ENCODE measurements around the gene PARD3. TPM values are rescaled to one million over a fixed set of nuclear protein-coding genes. Genes with fewer than 3 reads are reported as not detected.
"Not testable (repeated sequence)": the region's sequence is repeated elsewhere in the genome, so short reads cannot be mapped to it uniquely, and the experiment has no call there.

The PARD3 gene
- total and polyA plus RNA-seq, 8 donors, result 25.6 to 54.5 (median 47.8) TPM

DNA sequence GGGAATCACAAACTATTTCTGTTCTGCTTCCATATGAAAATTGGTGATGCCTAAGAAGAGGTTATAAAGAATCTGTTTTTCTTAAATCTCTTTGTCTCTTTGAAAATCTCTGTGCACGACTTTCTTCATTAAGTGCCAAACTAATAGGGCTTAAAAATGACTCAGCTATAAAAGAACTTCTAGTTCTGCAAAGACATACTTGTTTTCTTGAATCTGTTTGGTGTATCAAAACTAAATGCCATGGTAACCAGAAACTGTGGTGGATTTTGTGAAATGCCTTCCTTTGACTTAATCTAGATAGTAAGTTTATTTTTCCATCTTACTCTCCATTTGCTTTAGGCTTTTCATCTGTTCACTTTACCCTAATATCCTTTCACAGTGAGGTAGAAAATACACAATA is 417.8 kb downstream of the PARD3 start:
- TF ChIP-seq CTCF (IDR thresholded peaks at IDR 0.05), result no peak
- DNase-seq (no peak), ATAC-seq (peak; percentile 35)
- intact Hi-C loops (cut with DNase I), result no loop called here
- no peaks in the 10 kb centered on the region for H3K4me1 ChIP-seq
- H3K4me3 ChIP-seq, result no peak overlapping the region
- H3K27ac ChIP-seq, result peak overlapping the region; percentile 21 to 26
- H3K36me3 ChIP-seq, result no peaks in the 10 kb centered on the region
- no peaks in the 10 kb centered on the region for H3K27me3 ChIP-seq
- no peaks in the 10 kb centered on the region for H3K9me3 ChIP-seq

DNA sequence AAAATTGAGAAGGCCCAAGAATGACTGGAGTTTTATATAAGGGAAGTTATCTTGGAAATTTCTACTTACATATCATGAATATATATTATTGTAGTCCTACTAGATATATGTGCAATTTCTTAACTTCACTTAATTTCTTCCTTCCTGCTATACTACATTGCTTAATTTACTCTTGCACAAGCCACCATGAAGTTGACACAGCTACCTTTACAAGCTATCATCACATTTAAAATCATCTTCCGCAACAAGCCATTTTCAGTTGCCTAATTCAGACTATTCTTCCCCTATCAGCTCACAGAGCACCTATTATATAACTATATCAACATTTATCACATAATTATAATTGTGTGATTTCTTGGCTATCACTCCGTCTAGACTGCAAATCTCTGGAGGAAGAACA is 418.4 kb downstream of the PARD3 start:
- no peaks in the 10 kb centered on the region for H3K36me3 ChIP-seq
- ATAC-seq, result no peak
- no peak for TF ChIP-seq CTCF (IDR thresholded peaks at IDR 0.05)
- H3K27me3 ChIP-seq, result no peaks in the 10 kb centered on the region
- no peak overlapping the region for H3K4me3 ChIP-seq
- intact Hi-C loops (cut with DNase I), result no loop called here
- H3K9me3 ChIP-seq, result no peaks in the 10 kb centered on the region
- DNase-seq, result no peak
- peak overlapping the region; percentile 21 to 26 for H3K27ac ChIP-seq
- H3K4me1 ChIP-seq, result no peaks in the 10 kb centered on the region

DNA sequence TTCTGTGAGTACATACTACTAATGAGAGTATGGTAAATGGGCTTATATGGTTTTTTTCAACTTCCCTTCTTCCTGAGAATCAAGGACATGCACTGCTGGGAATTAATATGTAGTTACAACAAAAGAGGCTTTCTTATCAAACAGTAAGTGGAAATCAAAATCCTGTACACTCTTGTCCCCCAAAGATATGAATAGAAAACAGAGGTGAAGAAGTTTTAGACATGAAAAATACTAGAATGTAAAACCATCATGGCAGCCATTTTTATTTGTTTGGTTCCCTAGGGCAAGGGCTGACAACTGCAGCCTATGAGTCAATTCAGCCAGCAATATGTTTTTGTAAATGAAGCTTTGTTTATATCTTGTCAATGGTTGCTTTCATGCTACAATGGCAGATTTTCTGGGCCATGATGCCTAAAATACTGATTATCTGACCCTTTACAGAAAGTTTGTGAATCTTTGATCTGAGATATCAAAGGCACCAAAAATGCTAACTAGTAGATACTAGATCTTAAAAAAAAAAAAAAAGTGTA is 422.4 kb downstream of the PARD3 start:
- Histone ChIP-seq H3K4me1 (no peaks in the 10 kb centered on the region), H3K4me3 (no peak overlapping the region), H3K27ac (no peak overlapping the region), H3K27me3 (no peaks in the 10 kb centered on the region), H3K36me3 (no peaks in the 10 kb centered on the region), H3K9me3 (no peaks in the 10 kb centered on the region)
- no peak for TF ChIP-seq CTCF (IDR thresholded peaks at IDR 0.05)
- intact Hi-C loops (cut with DNase I), result no loop called here
- no peak for ATAC-seq
- no peak for DNase-seq

DNA sequence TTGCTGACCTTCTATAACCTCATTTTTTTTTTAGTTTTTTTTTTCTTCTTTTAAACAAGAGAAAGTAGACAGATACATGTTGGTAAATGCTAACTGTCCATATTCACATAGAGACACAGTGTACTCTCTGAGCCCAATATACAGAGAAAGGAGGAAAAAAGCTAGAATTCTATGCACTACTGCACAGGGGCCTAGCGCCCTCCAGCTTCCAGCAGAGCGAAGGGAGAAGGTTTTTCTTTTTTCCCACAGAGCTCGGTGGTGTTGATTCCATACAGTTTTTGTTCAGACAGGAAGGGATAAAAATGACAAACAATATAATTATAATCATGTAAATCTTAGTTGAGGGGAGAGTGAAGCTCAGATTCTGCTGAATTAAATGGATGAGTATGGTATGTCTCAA is 423.9 kb downstream of the PARD3 start:
- H3K9me3 ChIP-seq; DNase-seq; H3K27ac ChIP-seq; intact Hi-C loops (cut with DNase I); H3K4me1 ChIP-seq; H3K27me3 ChIP-seq; H3K36me3 ChIP-seq; ATAC-seq; H3K4me3 ChIP-seq: not testable (repeated sequence)

DNA sequence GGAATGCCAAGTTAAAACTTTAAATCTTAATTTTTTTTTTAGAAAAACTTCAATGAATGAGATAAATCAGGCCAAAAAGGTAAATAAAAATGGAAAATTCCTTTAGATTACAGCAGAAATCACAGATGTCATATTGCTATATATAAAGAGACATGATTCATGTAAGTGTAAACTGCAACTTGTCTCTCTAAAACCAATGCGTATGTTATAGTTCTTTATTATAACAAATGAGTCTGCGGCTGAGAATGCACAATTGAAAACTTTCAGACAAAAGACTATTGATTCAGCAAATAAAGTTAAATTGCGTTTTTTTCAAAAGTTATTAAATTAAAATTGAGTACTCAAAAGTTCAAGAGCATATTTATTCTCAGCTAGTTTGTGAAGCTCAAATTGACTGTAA is 425.3 kb downstream of the PARD3 start:
- no peaks in the 10 kb centered on the region for H3K27me3 ChIP-seq
- ATAC-seq, result no peak
- no peak for TF ChIP-seq CTCF (IDR thresholded peaks at IDR 0.05)
- H3K27ac ChIP-seq, result no peak overlapping the region
- no peak overlapping the region for H3K4me3 ChIP-seq
- H3K36me3 ChIP-seq, result no peaks in the 10 kb centered on the region
- H3K9me3 ChIP-seq, result no peaks in the 10 kb centered on the region
- no peaks in the 10 kb centered on the region for H3K4me1 ChIP-seq
- intact Hi-C loops (cut with DNase I), result no loop called here
- DNase-seq, result no peak

DNA sequence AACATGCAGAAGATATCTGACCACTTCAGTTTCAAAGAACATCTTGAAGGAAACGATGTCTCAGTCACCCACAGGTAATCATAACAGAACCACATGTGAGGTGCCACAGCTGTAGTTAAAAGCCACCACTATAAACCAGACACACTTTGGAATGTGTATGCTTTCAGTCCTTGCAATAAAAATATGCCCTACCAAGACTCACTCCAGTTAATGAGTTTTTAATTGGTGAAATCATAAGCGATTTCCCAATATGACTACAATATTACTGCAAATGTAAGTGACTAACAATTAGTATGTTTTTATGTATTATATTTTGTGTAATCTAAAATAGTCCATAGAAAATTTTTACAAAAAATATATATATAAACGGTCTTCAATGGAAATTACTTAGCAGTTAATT is 428.2 kb downstream of the PARD3 start:
- ATAC-seq (no peak), DNase-seq (peak in 2 of 4 donors; percentile 59 to 61)
- no peak for TF ChIP-seq CTCF (IDR thresholded peaks at IDR 0.05)
- Histone ChIP-seq H3K27ac (no peak overlapping the region), H3K36me3 (no peaks in the 10 kb centered on the region), H3K9me3 (no peaks in the 10 kb centered on the region), H3K4me3 (no peak overlapping the region), H3K27me3 (no peaks in the 10 kb centered on the region), H3K4me1 (no peaks in the 10 kb centered on the region)
- intact Hi-C loops (cut with DNase I), result no loop called here
